ENCODE results near the gene ZYG11B. TPM values are rescaled to one million over a fixed set of nuclear protein-coding genes. Genes with fewer than 3 reads are reported as not detected.
A peak's percentile ranks its signal among the peaks of the same experiment; 100 is the strongest.

The ZYG11B gene
- total and polyA plus RNA-seq, 2 donors (not counting 1 experiment from before 2014, with no cell fraction given) = 3.6 to 22.3 TPM

DNA sequence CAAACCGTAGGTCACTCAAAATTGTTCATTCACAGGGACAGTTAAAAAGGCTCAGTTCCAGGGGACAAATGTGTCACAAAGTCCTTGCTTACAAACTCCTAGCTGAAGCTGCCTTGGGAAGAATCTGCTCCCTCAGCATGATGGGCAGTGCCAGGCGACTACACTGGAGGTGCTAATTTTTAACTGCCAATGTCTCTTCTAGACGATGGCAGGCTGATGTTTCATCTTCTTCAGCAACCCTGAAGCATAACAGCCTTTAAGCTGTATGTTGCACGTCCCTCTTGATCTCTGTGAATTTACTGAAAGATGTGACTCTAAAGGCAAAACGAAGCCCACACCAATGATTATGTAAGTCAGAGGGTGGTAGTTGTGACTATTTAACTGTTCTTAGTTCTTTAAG lies 39.4 kb upstream of the ZYG11B start:
- 100% methylated on average over 2 of the region's 5 CpGs for WGBS (ENCODE audit: insufficient coverage)
- ChIA-PET POLR2A (interaction anchor here (0.5 to 1.2 kb wide), 4 partner anchors 39 to 308 kb away, joined by 5 to 9 read pairs (median 8); partner anchors contain the start of genes SHISAL2A and TUT4), CTCF (interaction anchor here (0.7 to 3.4 kb wide), 28 partner anchors 10 to 630 kb away, joined by 3 to 25 read pairs (median 4); partner anchors contain the start of genes CC2D1B, ECHDC2, ORC1 and PRPF38A)
- H3K27me3 ChIP-seq (replicated peaks in 1 of 4; ENCODE audit: control extremely low read depth in 1 of 4, control insufficient read depth in 3 of 4, insufficient read depth in 4 of 4, low read length in 3 of 4) = no peaks in the 10 kb centered on the region
- peaks cover 14% of the 10 kb centered on the region for H3K4me1 Mint-ChIP-seq
- no peaks in the 10 kb centered on the region for H4K20me1 ChIP-seq (ENCODE audit: control insufficient read depth, insufficient read depth, low read length, poor library complexity, severe bottlenecking)
- intact Hi-C loops (cut with micrococcal nuclease) = loop anchor here (1.0 to 5.0 kb wide), 5 partner anchors 50 to 560 kb away; partner anchors contain the start of gene GPX7
- peaks cover 0 to 10% (median 3%) of the 10 kb centered on the region in 3 donors for H3K9me3 ChIP-seq (ENCODE audit: control extremely low read depth in 1 of 3, control insufficient read depth in 2 of 3, insufficient read depth in 1 of 3, low read length in 2 of 3)
- no peak overlapping the region for H2AFZ ChIP-seq (ENCODE audit: insufficient read depth, low read depth, low read length, poor library complexity, severe bottlenecking)
- no peak overlapping the region for H3K4me2 ChIP-seq (replicated peaks; ENCODE audit: low read depth, low read length, poor library complexity, severe bottlenecking)
- no peaks in the 10 kb centered on the region for H3K9me3 Mint-ChIP-seq (ENCODE audit: insufficient read depth)
- peaks cover 0 to 24% of the 10 kb centered on the region in 2 experiments for H3K36me3 ChIP-seq (replicated peaks in 1 of 2; ENCODE audit: control extremely low read depth in 1 of 2, control insufficient read depth in 1 of 2, extremely low read depth in 1 of 2, insufficient read depth in 2 of 2, low read length in 1 of 2)
- H3K9ac ChIP-seq (ENCODE audit: low read length) = no peak overlapping the region
- peaks cover 12 to 18% of the 10 kb centered on the region in 2 donors for H3K4me1 ChIP-seq (ENCODE audit: control insufficient read depth in 2 of 2, insufficient read depth in 2 of 2, low read length in 2 of 2)
- no peak overlapping the region for H3K4me3 Mint-ChIP-seq
- DNase-seq (no peak), ATAC-seq (ENCODE audit: low read depth) (no peak)
- peak overlapping the region in 1 of 2 donors; percentile 39 for H3K27ac ChIP-seq (ENCODE audit: low read length in 2 of 2)
- no peaks in the 10 kb centered on the region for H3K27me3 Mint-ChIP-seq
- H3K4me3 ChIP-seq (ENCODE audit: control extremely low read depth in 1 of 5, extremely low read depth in 1 of 5, insufficient read depth in 1 of 5, low read depth in 2 of 5, low read length in 4 of 5) = no peak overlapping the region
- TF ChIP-seq EZH2 (IDR thresholded peaks at IDR 0.05; ENCODE audit: borderline replicate concordance, insufficient read depth, low read depth, low read length, poor library complexity, severe bottlenecking) = no peak
- TF ChIP-seq, protein P1, sequence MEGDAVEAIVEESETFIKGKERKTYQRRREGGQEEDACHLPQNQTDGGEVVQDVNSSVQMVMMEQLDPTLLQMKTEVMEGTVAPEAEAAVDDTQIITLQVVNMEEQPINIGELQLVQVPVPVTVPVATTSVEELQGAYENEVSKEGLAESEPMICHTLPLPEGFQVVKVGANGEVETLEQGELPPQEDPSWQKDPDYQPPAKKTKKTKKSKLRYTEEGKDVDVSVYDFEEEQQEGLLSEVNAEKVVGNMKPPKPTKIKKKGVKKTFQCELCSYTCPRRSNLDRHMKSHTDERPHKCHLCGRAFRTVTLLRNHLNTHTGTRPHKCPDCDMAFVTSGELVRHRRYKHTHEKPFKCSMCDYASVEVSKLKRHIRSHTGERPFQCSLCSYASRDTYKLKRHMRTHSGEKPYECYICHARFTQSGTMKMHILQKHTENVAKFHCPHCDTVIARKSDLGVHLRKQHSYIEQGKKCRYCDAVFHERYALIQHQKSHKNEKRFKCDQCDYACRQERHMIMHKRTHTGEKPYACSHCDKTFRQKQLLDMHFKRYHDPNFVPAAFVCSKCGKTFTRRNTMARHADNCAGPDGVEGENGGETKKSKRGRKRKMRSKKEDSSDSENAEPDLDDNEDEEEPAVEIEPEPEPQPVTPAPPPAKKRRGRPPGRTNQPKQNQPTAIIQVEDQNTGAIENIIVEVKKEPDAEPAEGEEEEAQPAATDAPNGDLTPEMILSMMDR (IDR thresholded peaks at IDR 0.05) = no peak
- no peak overlapping the region for H3K27ac Mint-ChIP-seq
- H3K79me2 ChIP-seq (ENCODE audit: control insufficient read depth, insufficient read depth, low read length) = peaks cover 5% of the 10 kb centered on the region

DNA sequence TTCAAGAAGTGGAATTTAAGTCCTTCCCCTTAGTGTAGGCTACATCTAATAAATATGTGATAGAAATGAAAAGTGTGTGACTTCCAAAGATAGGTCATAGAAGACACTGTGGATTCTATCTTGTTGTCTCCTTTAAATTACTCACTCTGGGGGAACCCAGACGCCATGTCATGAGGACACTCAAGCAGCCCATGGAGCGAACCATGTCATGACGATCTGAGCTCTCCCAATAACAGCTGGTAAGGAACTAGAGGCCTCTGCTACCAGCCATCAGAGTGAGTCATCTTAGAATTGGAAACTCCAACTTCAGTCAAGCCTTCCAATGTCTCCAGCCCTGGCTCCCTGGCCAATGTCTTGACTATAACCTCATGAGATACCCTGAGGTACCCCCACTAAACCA lies 34.4 kb upstream of the ZYG11B start:
- no peak overlapping the region for H3K27ac ChIP-seq (ENCODE audit: low read length in 2 of 2)
- POLR2A ChIA-PET = no interaction called here
- ATAC-seq (ENCODE audit: low read depth) (no peak), DNase-seq (no peak)
- no peaks in the 10 kb centered on the region for H3K27me3 ChIP-seq (replicated peaks in 1 of 4; ENCODE audit: control extremely low read depth in 1 of 4, control insufficient read depth in 3 of 4, insufficient read depth in 4 of 4, low read length in 3 of 4)
- H3K4me3 ChIP-seq (ENCODE audit: control extremely low read depth in 1 of 5, extremely low read depth in 1 of 5, insufficient read depth in 1 of 5, low read depth in 2 of 5, low read length in 4 of 5) = no peak overlapping the region
- TF ChIP-seq EZH2 (IDR thresholded peaks at IDR 0.05; ENCODE audit: borderline replicate concordance, insufficient read depth, low read depth, low read length, poor library complexity, severe bottlenecking) = no peak
- TF ChIP-seq, protein P1 (IDR thresholded peaks at IDR 0.05) = no peak
- Mint-ChIP-seq H3K4me3 (no peak overlapping the region), H3K4me1 (peaks cover 11% of the 10 kb centered on the region), H3K9me3 (ENCODE audit: insufficient read depth) (no peaks in the 10 kb centered on the region), H3K27ac (no peak overlapping the region), H3K27me3 (no peaks in the 10 kb centered on the region)
- peaks cover 7% of the 10 kb centered on the region for H3K79me2 ChIP-seq (ENCODE audit: control insufficient read depth, insufficient read depth, low read length)
- intact Hi-C loops (cut with micrococcal nuclease) = no loop called here
- peaks cover 0 to under 1% (median 0%) of the 10 kb centered on the region in 3 donors for H3K9me3 ChIP-seq (ENCODE audit: control extremely low read depth in 1 of 3, control insufficient read depth in 2 of 3, insufficient read depth in 1 of 3, low read length in 2 of 3)
- H4K20me1 ChIP-seq (ENCODE audit: control insufficient read depth, insufficient read depth, low read length, poor library complexity, severe bottlenecking) = no peaks in the 10 kb centered on the region
- no peak overlapping the region for H3K9ac ChIP-seq (ENCODE audit: low read length)
- H3K4me2 ChIP-seq (replicated peaks; ENCODE audit: low read depth, low read length, poor library complexity, severe bottlenecking) = no peak overlapping the region
- CTCF ChIA-PET = interaction anchor here (0.7 kb wide), 2 partner anchors 35 to 58 kb away, joined by 3 to 4 read pairs; no protein-coding TSS in a partner anchor
- 93% methylated on average over 2 of the region's 3 CpGs for WGBS (ENCODE audit: insufficient coverage)
- H3K36me3 ChIP-seq (replicated peaks in 1 of 2; ENCODE audit: control extremely low read depth in 1 of 2, control insufficient read depth in 1 of 2, extremely low read depth in 1 of 2, insufficient read depth in 2 of 2, low read length in 1 of 2) = peaks cover 0 to 20% of the 10 kb centered on the region in 2 experiments
- no peaks in the 10 kb centered on the region for H3K4me1 ChIP-seq (ENCODE audit: control insufficient read depth in 2 of 2, insufficient read depth in 2 of 2, low read length in 2 of 2)
- H2AFZ ChIP-seq (ENCODE audit: insufficient read depth, low read depth, low read length, poor library complexity, severe bottlenecking) = no peak overlapping the region
